H9 (cell line): ENCODE data around the gene LSM11. TPM values are rescaled to one million over a fixed set of nuclear protein-coding genes. Genes with fewer than 3 reads are reported as not detected.

Experiments
- DNase-seq: peaks from one replicate; pipeline ENCODE4 v3.0.0-alpha.2; 2017
- H2AFZ ChIP-seq: one replicate; pipeline ENCODE4 v1.6.1; 2013; ENCODE audit warnings: mild to moderate bottlenecking, low read length, control low read depth, moderate library complexity
- H2AK5ac ChIP-seq: 2 replicates; pipeline ENCODE4 v1.6.1; 2013; ENCODE audit warnings: low read length, control low read depth, mixed read lengths; ENCODE audit not compliant: insufficient read length
- H2BK120ac ChIP-seq: one replicate; pipeline ENCODE4 v1.6.1; 2013; ENCODE audit warnings: low read depth, mild to moderate bottlenecking, low read length, control low read depth, inconsistent platforms; ENCODE audit not compliant: poor library complexity, severe bottlenecking
- H2BK12ac ChIP-seq: 2 replicates; pipeline ENCODE4 v1.6.1; 2013; ENCODE audit warnings: low read length, control low read depth, mixed read lengths, low read depth; ENCODE audit not compliant: insufficient read length
- H2BK15ac ChIP-seq: 2 replicates; pipeline ENCODE4 v1.6.1; 2013; ENCODE audit warnings: low read depth, low read length, control low read depth
- H2BK20ac ChIP-seq: one replicate; pipeline ENCODE4 v1.6.1; 2013; ENCODE audit warnings: low read depth, mild to moderate bottlenecking, low read length, control low read depth, inconsistent platforms; ENCODE audit not compliant: poor library complexity, severe bottlenecking
- H2BK5ac ChIP-seq: 2 replicates; pipeline ENCODE4 v1.6.1; 2013; ENCODE audit warnings: low read length, control low read depth, mixed read lengths; ENCODE audit not compliant: insufficient read length
- H3K14ac ChIP-seq: 2 replicates; pipeline ENCODE4 v1.6.1; 2013; ENCODE audit warnings: low read length, control low read depth; ENCODE audit not compliant: insufficient read depth
- H3K18ac ChIP-seq: 2 replicates; pipeline ENCODE4 v1.6.1; 2013; ENCODE audit warnings: low read depth, mild to moderate bottlenecking, mixed read lengths, low read length, control low read depth; ENCODE audit not compliant: insufficient read length
- H3K23ac ChIP-seq: 2 replicates; pipeline ENCODE4 v1.6.1; 2013; ENCODE audit warnings: low read length, control low read depth, mixed read lengths, low read depth; ENCODE audit not compliant: insufficient read length
- H3K23me2 ChIP-seq: 2 replicates; pipeline ENCODE4 v1.6.1; 2013; ENCODE audit warnings: low read depth, mild to moderate bottlenecking, mixed read lengths, low read length, control low read depth; ENCODE audit not compliant: insufficient read length, poor library complexity, severe bottlenecking
- H3K27ac ChIP-seq: 2 replicates; pipeline ENCODE4 v1.5.1; 2013; ENCODE audit warnings: low read length, control low read depth, mixed read lengths, low read depth; ENCODE audit not compliant: insufficient read length
- H3K27me3 ChIP-seq: 2 replicates; pipeline ENCODE4 v1.6.1; 2013; ENCODE audit warnings: low read length, control low read depth, inconsistent platforms; ENCODE audit not compliant: insufficient read depth
- H3K4ac ChIP-seq: 2 replicates; pipeline ENCODE4 v1.6.1; 2013; ENCODE audit warnings: low read depth, mild to moderate bottlenecking, control low read depth, inconsistent platforms, low read length, moderate library complexity
- H3K4me1 ChIP-seq: 2 replicates; pipeline ENCODE4 v1.6.1; 2013; ENCODE audit warnings: low read length, control low read depth, inconsistent platforms; ENCODE audit not compliant: insufficient read depth
- H3K4me2 ChIP-seq: 2 replicates; pipeline ENCODE4 v1.6.1; 2013; ENCODE audit warnings: low read length, control low read depth, mixed read lengths; ENCODE audit not compliant: insufficient read length, insufficient read depth
- H3K56ac ChIP-seq: 2 replicates; pipeline ENCODE4 v1.6.1; 2013; ENCODE audit warnings: low read depth, mild to moderate bottlenecking, mixed read lengths, low read length, control low read depth; ENCODE audit not compliant: insufficient read length
- H3K79me1 ChIP-seq: 2 replicates; pipeline ENCODE4 v1.6.1; 2013; ENCODE audit warnings: low read depth, mild to moderate bottlenecking, moderate library complexity, low read length, control low read depth, inconsistent platforms; ENCODE audit not compliant: insufficient read depth, poor library complexity, severe bottlenecking
- H3K79me2 ChIP-seq: 2 replicates; pipeline ENCODE4 v1.6.1; 2013; ENCODE audit warnings: low read length, control low read depth, inconsistent platforms; ENCODE audit not compliant: insufficient read depth
- H3K9ac ChIP-seq: 2 replicates; pipeline ENCODE4 v1.6.1; 2013; ENCODE audit warnings: low read length, control low read depth, mixed read lengths; ENCODE audit not compliant: insufficient read length; ENCODE audit errors: extremely low read depth
- H3K9me3 ChIP-seq: one replicate; pipeline ENCODE4 v1.6.1; 2013; ENCODE audit warnings: low read depth, low read length, inconsistent platforms; ENCODE audit not compliant: control insufficient read depth
- H3T11ph ChIP-seq: one replicate; pipeline ENCODE4 v1.6.1; 2013; ENCODE audit warnings: mild to moderate bottlenecking, low read length, control low read depth, inconsistent platforms
- H4K20me1 ChIP-seq: one replicate; pipeline ENCODE4 v1.6.1; 2013; ENCODE audit not compliant: control insufficient read depth, insufficient read length, insufficient read depth
- H4K5ac ChIP-seq: 2 replicates; pipeline ENCODE4 v1.6.1; 2013; ENCODE audit warnings: low read depth, mild to moderate bottlenecking, mixed read lengths, low read length, control low read depth; ENCODE audit not compliant: insufficient read length
- H4K8ac ChIP-seq: replicated peaks from 2 replicates; pipeline ENCODE4 v1.6.1; 2013; ENCODE audit warnings: low read length, control low read depth, mixed read lengths, low read depth; ENCODE audit not compliant: insufficient read length
- H4K91ac ChIP-seq: 2 replicates; pipeline ENCODE4 v1.6.1; 2013; ENCODE audit warnings: low read depth, mild to moderate bottlenecking, moderate library complexity, mixed read lengths, low read length, control low read depth; ENCODE audit not compliant: insufficient read length
- H3K27ac Mint-ChIP-seq, 3 experiments: 2 replicates in 2 of 3; 3 replicates in 1 of 3; pipeline ENCODE4 v1.8.0; 2020 to 2021; ENCODE audit warnings: mixed read lengths in 3 of 3, mild to moderate bottlenecking in 1 of 3, moderate library complexity in 1 of 3
- H3K27me3 Mint-ChIP-seq: 2 replicates; pipeline ENCODE4 v1.8.0; 2021; ENCODE audit warnings: low read depth, mild to moderate bottlenecking, moderate library complexity, mixed read lengths
- H3K36me3 Mint-ChIP-seq, 3 experiments: 2 replicates in 2 of 3; 3 replicates in 1 of 3; pipeline ENCODE4 v1.8.0; 2020 to 2021; ENCODE audit warnings: low read depth in 3 of 3, mixed read lengths in 3 of 3; ENCODE audit not compliant: insufficient read depth in 1 of 3
- H3K4me1 Mint-ChIP-seq, 2 experiments: 2 replicates each; pipeline ENCODE4 v1.8.0; 2020; ENCODE audit warnings: mixed read lengths in 2 of 2
- H3K4me3 Mint-ChIP-seq, 2 experiments: 2 replicates in 1 of 2; 3 replicates in 1 of 2; pipeline ENCODE4 v1.8.0; 2020 to 2021; ENCODE audit warnings: mild to moderate bottlenecking in 2 of 2, mixed read lengths in 2 of 2, moderate library complexity in 1 of 2
- H3K9me3 Mint-ChIP-seq, 2 experiments: 2 replicates in 1 of 2; 3 replicates in 1 of 2; pipeline ENCODE4 v1.8.0; 2020; ENCODE audit warnings: mild to moderate bottlenecking in 2 of 2, mixed read lengths in 2 of 2, moderate library complexity in 1 of 2
- CTCF ChIP-seq: fragments of 200-600 bp; sonication (generic); conservative IDR thresholded peaks from 3 replicates; pipeline ENCODE4 v1.8.0; 2021; ENCODE audit warnings: antibody characterized with exemption, mild to moderate bottlenecking
- WGBS: extraction: QIAGEN DNeasy Blood & Tissue Kit; methylation state at CpG from one replicate; pipeline ENCODE4 v1.1.7; 2013; ENCODE audit warnings: missing lambda C conversion rate, low lambda C conversion rate, mixed read lengths; ENCODE audit not compliant: insufficient read length; ENCODE audit errors: extremely low coverage; 5-methylcytosine and 5-hydroxymethylcytosine counted together
- total RNA-seq: library from RNA; stranded (reverse); gene quantifications from 2 replicates; pipeline ENCODE4 v1.2.1, GENCODE V29; 2021

LSM11 gene
- total RNA-seq, 1 experiment from 2014 or later: 4.7 TPM

- no peak overlapping the region for H3K4me3 Mint-ChIP-seq
- no peak overlapping the region for H3K4me2 ChIP-seq
- H3K36me3 Mint-ChIP-seq: peaks cover 11 to 40% (median 38%) of the 10 kb centered on the region in 3 experiments; a peak in 6 of 7 replicates
- H3K79me2 ChIP-seq: no peaks in the 10 kb centered on the region
- no peaks in the 10 kb centered on the region for H3K79me1 ChIP-seq
- H3K9me3 Mint-ChIP-seq: no peaks in the 10 kb centered on the region
- no peak overlapping the region for H2BK15ac ChIP-seq
- no peaks in the 10 kb centered on the region for H3K23me2 ChIP-seq
- no peak overlapping the region for H2BK12ac ChIP-seq
- no peaks in the 10 kb centered on the region for H3K4me1 ChIP-seq
- no peak overlapping the region for H3K56ac ChIP-seq
- no peaks in the 10 kb centered on the region for H3K27me3 ChIP-seq
- H3K4me1 Mint-ChIP-seq: no peaks in the 10 kb centered on the region
- no peak overlapping the region for H2BK120ac ChIP-seq
- no CpG with 5 or more reads among the region's 1 CpG for WGBS
- no peak overlapping the region for H2BK5ac ChIP-seq
- DNase-seq: no peak
- H4K8ac ChIP-seq: no peak overlapping the region
- TF ChIP-seq CTCF: no peak
- H3K14ac ChIP-seq: no peak overlapping the region
- no peak overlapping the region for H4K5ac ChIP-seq
- no peak overlapping the region for H2AK5ac ChIP-seq
- H2AFZ ChIP-seq: no peak overlapping the region
- H3T11ph ChIP-seq: no peak overlapping the region
- H3K9ac ChIP-seq: no peak overlapping the region
- no peak overlapping the region for H3K4ac ChIP-seq
- H3K27ac ChIP-seq: no peak overlapping the region
- H3K27me3 Mint-ChIP-seq: no peaks in the 10 kb centered on the region
- H4K91ac ChIP-seq: no peak overlapping the region
- H3K27ac Mint-ChIP-seq: no peak overlapping the region
- no peaks in the 10 kb centered on the region for H4K20me1 ChIP-seq
- H3K18ac ChIP-seq: no peak overlapping the region
- H3K23ac ChIP-seq: no peak overlapping the region
- no peak overlapping the region for H2BK20ac ChIP-seq
- H3K9me3 ChIP-seq: no peaks in the 10 kb centered on the region
Observed at GRCh38 chr5:157799578-157799977, 56.1 kb downstream of the LSM11 start.
